ENCODE data around the gene PGAP3.
"Not testable (repeated sequence)": the region's sequence is repeated elsewhere in the genome, so short reads cannot be mapped to it uniquely, and the experiment has no call there.

The PGAP3 gene

DNA sequence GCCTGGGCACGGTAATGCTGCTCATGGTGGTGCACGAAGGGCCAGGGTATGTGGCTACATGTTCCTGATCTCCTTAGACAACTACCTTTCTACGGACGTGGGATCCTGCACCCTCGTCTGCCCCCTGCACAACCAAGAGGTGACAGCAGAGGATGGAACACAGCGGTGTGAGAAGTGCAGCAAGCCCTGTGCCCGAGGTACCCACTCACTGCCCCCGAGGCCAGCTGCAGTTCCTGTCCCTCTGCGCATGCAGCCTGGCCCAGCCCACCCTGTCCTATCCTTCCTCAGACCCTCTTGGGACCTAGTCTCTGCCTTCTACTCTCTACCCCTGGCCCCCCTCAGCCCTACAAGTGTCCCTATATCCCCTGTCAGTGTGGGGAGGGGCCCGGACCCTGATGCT lies 24.0 kb upstream of the PGAP3 start:
- no peak for TF ChIP-seq CTCF (IDR thresholded peaks at IDR 0.05; ENCODE audit: low read depth, low read length)
- H3K4me3 ChIP-seq (ENCODE audit: low read depth, low read length), result no peak overlapping the region

- H3K4me3 ChIP-seq (ENCODE audit: low read depth, low read length), result not testable (repeated sequence)
Measured at GRCh38 chr17:39711071-39711470, 23.2 kb upstream of the PGAP3 start.

DNA sequence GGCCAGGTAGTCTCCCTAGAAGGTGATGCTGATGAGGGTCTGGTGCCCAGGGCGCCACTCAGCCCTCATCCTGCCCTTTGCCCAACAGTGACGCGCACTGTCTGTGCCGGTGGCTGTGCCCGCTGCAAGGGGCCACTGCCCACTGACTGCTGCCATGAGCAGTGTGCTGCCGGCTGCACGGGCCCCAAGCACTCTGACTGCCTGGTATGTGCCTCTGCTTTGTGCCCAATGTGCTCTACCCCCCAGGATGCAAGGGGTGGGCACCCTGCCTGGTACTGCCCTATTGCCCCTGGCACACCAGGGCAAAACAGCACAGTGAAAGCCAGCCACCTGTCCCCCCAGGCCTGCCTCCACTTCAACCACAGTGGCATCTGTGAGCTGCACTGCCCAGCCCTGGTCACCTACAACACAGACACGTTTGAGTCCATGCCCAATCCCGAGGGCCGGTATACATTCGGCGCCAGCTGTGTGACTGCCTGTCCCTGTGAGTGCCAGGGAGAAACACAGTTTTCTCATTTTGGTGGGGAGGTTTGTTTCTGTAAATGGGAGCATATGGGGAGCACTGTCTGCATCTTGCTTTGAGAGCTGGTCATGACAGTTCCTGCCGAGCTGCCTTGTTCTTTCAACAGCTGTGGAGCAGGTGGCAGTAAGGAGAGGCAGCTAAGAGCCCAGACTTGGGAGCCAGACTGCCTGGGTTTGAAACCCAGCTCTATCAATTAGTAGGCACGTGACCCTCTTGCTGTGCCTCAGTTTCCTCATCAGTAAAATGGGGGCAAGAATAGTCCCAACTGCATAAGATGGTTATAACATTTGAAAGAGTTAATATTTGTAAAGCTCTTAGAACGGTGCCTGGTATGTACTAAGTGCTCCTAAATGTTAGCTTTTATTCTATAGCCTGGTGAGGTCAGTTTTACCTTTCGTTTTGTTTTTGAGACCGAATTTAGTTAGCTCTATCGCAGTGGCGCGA lies 22.4 kb upstream of the PGAP3 start:
- TF ChIP-seq CTCF (IDR thresholded peaks at IDR 0.05; ENCODE audit: low read depth, low read length), result no peak
- no peak overlapping the region for H3K4me3 ChIP-seq (ENCODE audit: low read depth, low read length)

- TF ChIP-seq CTCF (IDR thresholded peaks at IDR 0.05; ENCODE audit: low read depth, low read length), result no peak
- H3K4me3 ChIP-seq (ENCODE audit: low read depth, low read length), result no peak overlapping the region
Measured at GRCh38 chr17:39709319-39709997, 21.6 kb upstream of the PGAP3 start.

DNA sequence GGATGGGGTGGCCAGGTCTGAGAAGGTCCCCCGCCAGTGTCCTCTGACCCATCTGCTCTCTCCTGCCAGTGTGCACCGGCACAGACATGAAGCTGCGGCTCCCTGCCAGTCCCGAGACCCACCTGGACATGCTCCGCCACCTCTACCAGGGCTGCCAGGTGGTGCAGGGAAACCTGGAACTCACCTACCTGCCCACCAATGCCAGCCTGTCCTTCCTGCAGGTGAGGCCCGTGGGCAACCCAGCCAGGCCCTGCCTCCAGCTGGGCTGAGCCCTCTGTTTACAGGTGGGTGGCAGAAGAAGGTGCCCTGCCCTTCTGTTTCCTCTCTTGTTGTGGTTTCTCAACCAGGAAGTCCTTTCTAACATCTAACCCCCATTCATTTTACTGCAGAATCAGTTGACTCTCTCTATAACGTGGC lies 19.1 kb upstream of the PGAP3 start:
- no peak overlapping the region for H3K4me3 ChIP-seq (ENCODE audit: low read depth, low read length)
- TF ChIP-seq CTCF (IDR thresholded peaks at IDR 0.05; ENCODE audit: low read depth, low read length), result no peak

GRCh38 chr17:39706383-39706782 lies 18.5 kb upstream of the PGAP3 start:
- H3K4me3 ChIP-seq (ENCODE audit: low read depth, low read length), result no peak overlapping the region
- TF ChIP-seq CTCF (IDR thresholded peaks at IDR 0.05; ENCODE audit: low read depth, low read length), result no peak

DNA sequence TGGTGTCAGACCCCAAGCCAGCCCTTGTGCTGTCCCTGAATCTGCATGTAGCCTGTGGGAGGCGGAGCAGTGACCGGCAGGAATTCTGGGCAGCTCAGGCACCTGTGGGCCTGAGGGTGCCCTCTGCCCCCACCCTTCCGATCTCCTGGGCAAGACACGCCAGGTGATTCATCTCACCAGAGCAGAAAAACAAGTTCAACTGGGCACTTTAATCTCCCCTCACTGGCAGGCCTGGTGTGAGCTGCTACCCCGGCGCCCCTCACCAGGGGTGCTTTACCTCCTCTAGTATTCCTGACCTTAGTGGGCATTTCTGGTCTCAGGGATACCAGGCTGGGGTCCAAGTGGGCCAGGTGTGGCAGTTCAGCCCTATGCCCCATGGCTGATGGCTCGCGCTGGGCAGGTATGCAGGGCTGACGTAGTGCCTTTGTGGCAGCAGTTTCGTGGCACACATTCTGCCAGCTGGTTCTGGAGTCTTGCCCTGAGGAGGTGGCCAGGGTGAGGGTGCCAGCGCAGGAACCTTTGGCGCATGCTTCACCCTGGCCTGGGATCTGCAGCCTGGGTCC lies 18.0 kb upstream of the PGAP3 start:
- TF ChIP-seq CTCF (IDR thresholded peaks at IDR 0.05; ENCODE audit: low read depth, low read length), result no peak
- H3K4me3 ChIP-seq (ENCODE audit: low read depth, low read length), result no peak overlapping the region

Data from WI38 (cell line).